ENCODE measurements around the gene MON1B. TPM values are rescaled to one million over a fixed set of nuclear protein-coding genes. Genes with fewer than 3 reads are reported as not detected.

The MON1B gene
- total RNA-seq, result 7.8 and 8.6 TPM in 2 replicates

GRCh38 chr16:77190478-77191258 is at the start of gene MON1B:
TSS of gene MON1B (plus strand) at chr16:77191190. CDS start at chr16:77191486, 296 bp downstream.

GRCh38 chr16:77199211-77199610 is 8.2 kb downstream of the MON1B start, which contains the start of gene SYCE1L:
TSS of gene SYCE1L (plus strand) at chr16:77199408. CDS start at chr16:77199452, 44 bp downstream.

Other genes with a start within 250 kb of the MON1B start
- 2.8 and 2.9 TPM in 2 replicates for gene SYCE1L, start 8.2 kb downstream of the MON1B start, total RNA-seq
- 4.3 and 14.5 TPM in 2 replicates for gene ADAMTS18, start 243.8 kb downstream of the MON1B start, total RNA-seq

Measured in dermis lymphatic vessel endothelial cell (primary cell).